GM20000 (cell line): ENCODE results near the gene ENPEP.
"Not testable (repeated sequence)": the region's sequence is repeated elsewhere in the genome, so short reads cannot be mapped to it uniquely, and the experiment has no call there.

Experiments
- DNase-seq: peaks from one replicate; pipeline ENCODE4 v3.0.0; 2012; ENCODE audit warnings: low spot score
- CTCF ChIP-seq: IDR thresholded peaks from 2 replicates; pipeline ENCODE4 v1.5.1; 2012; ENCODE audit warnings: mild to moderate bottlenecking, control low read depth; ENCODE audit errors: extremely low read depth, missing control alignments

ENPEP gene

GRCh38 chr4:110486256-110486655 lies 10.3 kb downstream of the ENPEP start:
- DNase-seq = no peak
- no peak for TF ChIP-seq CTCF

- not testable (repeated sequence) for DNase-seq
These were observed 10.9 kb downstream of the ENPEP start for GRCh38 chr4:110486850-110487249.

GRCh38 chr4:110487873-110488272 lies 11.9 kb downstream of the ENPEP start:
- no peak for TF ChIP-seq CTCF
- no peak for DNase-seq

GRCh38 chr4:110489901-110490508 lies 14.1 kb downstream of the ENPEP start:
- no peak for DNase-seq
- TF ChIP-seq CTCF = no peak

DNA sequence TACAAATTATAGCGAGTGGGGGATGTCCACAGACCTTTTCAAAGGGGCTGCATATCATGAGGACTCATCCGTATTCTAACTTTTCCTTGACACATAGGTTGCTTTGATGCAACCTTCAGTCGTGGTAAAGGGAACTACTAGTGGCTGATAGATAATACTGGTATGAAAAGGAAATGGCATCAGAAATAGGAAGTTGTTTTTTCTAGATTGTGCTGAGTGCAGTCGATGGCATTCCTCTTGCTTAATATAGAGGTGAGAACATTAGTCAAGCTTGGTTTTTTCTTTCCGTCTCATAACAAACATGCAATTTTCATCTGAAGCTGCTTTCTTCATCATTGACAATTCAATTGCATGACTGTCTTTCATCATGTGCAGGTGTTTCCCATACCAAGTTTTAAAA lies 16.6 kb downstream of the ENPEP start:
- no peak for DNase-seq
- TF ChIP-seq CTCF = no peak

- DNase-seq = no peak
- no peak for TF ChIP-seq CTCF
These were observed 17.6 kb downstream of the ENPEP start for GRCh38 chr4:110493520-110493919.

DNA sequence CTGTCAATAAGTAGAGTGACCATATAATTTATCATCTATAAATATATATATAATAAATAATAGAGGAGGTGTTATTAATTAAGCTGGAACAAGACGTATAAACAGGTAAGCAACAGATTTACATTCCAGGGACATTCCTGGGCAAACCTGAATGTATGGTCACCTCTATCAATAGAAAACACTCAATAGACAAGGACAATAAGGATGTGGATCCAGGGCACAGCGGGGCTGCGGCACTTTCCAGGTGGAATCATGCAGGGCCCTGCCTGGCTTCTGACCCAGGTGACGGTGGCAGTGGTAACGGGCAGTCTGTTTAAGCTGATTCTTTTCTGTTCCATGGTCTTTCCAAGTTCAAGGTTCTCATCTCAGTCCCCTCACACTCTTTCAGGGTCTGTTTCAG lies 22.5 kb downstream of the ENPEP start:
- no peak for DNase-seq
- no peak for TF ChIP-seq CTCF

GRCh38 chr4:110499126-110499525 lies 23.2 kb downstream of the ENPEP start:
- no peak for DNase-seq
- TF ChIP-seq CTCF = no peak
